Suppressor macrophage treated with lipopolysaccharide for 4 hours (primary cell): ENCODE results near the gene MCRIP2.
A peak's percentile ranks its signal among the peaks of the same experiment; 100 is the strongest.

Experiments used
- DNase-seq: peaks from one replicate; pipeline ENCODE4 v3.0.0-alpha.2; 2020

Gene MCRIP2

GRCh38 chr16:649631-650030 lies 8.0 kb downstream of the MCRIP2 start:
- peak; percentile 21 for DNase-seq

GRCh38 chr16:651844-652243 lies 10.2 kb downstream of the MCRIP2 start:
- DNase-seq = no peak

- no peak for DNase-seq
Measured at GRCh38 chr16:652454-653305, 11.1 kb downstream of the MCRIP2 start.

DNA sequence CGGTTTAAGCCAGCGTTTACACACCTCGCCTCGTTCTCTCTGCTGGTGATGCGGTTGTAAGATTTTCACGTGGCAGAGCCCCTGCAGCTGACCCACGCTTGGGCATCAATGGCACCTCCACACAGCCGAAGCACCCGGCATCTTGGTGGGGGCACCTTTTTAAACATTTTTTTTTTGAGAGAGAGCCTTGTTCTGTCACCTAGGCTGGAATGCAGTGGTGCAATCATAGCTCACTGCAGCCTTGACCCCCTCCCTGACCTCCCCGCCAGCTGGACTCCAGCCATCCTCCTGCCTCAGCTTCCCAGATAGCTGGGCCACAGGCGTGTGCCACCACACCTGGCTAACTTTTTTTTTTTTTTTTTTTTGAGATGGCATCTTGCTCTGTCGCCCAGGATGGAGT lies 12.4 kb downstream of the MCRIP2 start:
- DNase-seq = no peak

DNA sequence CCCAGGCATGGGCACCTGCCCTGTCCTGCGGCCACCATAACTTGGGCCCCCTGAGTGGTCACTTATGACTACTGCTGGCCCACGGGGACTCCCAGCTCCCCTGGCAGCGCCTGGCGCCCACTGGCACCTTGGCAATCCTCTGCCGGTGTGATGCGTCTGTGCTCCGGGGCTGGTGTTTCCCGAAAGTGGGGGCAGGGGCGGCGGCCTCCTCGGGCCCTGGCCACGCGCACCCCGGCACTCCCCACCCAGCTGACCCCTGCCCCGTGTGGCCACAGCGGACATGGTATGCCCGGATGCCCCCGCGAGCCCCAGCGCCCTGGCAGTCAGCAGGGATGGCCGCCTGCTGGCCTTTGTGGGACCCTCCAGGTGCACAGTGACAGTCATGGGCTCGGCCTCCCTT lies 15.9 kb downstream of the MCRIP2 start:
- no peak for DNase-seq

DNA sequence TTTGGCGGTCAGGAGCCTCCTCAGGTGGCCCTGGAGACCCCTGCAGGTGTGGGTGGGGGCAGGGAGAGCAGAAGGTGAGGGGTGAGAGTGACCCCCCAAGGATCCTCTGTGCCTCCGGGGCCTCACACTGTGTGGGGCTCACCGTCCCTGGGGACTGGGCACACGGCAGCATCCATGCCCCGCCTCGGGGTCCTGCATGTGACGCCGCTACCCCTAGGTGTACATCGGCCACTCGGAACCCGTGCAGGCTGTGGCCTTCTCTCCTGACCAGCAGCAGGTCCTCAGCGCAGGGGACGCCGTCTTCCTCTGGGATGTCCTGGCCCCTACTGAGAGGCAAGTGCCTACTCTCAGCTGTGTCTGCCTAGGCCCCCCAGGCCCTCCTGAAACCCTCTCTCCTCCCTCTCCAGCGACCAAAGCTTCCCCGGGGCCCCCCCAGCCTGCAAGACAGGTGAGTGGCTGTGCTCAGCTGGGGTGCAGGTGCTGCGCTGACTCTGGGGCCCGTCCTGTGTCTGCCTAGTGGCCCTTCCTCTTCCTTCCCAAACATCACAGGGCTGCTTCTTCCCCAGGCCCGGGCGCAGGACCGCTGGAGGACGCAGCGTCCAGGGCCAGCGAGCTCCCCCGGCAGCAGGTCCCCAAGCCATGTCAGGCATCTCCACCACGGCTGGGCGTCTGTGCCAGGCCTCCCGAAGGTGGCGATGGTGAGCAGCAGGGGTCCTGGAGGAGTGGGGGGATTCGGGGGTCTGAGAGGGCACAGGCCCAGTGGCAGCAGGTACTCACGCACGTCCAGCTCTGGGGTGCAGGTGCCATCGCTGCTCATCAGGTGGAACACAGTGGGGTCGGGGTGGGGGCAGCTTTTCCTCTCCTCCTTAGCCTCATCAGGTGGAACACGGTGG lies 17.3 kb downstream of the MCRIP2 start:
- no peak for DNase-seq

DNA sequence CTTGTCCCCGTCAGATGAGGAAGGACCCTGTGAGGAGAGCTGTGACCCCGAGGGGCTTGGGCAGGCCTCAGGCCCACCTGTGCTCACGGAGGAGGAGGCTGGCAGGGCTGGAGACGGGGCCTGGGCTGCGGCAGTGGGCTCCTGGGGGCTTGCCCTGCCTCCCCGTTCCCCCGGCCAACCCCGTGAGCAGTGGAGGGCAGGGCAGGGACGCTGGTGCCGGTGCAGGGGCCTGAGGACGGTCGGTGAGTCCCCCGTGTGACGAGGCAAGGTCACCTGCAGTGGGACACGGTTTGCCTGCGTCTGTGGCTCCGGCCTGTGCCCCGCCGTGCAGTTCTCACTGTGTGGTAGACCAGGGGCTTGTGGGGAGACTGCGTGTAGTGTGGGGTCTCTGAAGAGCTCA lies 18.0 kb downstream of the MCRIP2 start:
- no peak for DNase-seq

- no peak for DNase-seq
Measured at GRCh38 chr16:660132-660458, 18.5 kb downstream of the MCRIP2 start.

GRCh38 chr16:660459-661183 lies 19.0 kb downstream of the MCRIP2 start:
- DNase-seq = peak; percentile 95

- no peak for DNase-seq
Measured at GRCh38 chr16:661184-661821, 19.7 kb downstream of the MCRIP2 start.

DNA sequence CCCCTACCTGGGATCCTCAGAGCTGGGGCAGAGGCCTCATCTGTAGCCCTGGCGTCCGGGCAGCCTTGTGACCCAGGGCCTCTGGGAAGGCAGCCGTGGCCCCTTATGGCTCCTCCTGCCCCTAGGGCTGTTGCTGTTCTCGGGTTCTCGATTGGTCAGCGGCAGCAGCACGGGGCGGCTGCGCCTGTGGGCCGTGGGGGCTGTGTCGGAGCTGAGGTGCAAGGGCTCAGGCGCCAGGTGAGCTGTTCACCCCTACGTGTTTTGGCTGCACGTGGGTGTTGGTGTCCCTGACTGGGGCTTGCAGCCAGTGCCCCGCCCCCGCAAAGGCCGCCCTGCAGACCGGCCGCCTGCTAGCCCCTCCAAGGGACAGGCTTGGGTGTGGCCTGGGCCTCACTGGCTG lies 20.5 kb downstream of the MCRIP2 start:
- DNase-seq = no peak

- DNase-seq = no peak
Measured at GRCh38 chr16:662597-662996, 21.0 kb downstream of the MCRIP2 start.

DNA sequence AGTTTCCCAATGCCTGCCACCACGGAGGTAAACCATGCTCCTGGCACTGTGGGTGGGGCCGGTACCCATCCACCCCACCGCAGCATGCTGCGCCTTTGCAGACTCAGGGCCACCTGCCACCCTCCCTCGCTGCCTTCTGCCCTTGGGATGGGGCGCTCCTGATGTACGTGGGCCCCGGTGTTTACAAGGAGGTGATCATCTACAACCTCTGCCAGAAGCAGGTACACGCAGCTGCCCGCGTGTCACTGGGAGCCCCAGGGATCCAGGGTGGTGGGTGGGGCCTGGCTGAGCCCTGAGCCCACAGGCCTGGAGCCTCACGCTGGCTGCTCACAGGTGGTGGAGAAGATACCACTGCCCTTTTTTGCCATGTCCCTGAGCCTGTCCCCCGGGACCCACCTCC lies 24.9 kb downstream of the MCRIP2 start:
- DNase-seq = no peak

DNA sequence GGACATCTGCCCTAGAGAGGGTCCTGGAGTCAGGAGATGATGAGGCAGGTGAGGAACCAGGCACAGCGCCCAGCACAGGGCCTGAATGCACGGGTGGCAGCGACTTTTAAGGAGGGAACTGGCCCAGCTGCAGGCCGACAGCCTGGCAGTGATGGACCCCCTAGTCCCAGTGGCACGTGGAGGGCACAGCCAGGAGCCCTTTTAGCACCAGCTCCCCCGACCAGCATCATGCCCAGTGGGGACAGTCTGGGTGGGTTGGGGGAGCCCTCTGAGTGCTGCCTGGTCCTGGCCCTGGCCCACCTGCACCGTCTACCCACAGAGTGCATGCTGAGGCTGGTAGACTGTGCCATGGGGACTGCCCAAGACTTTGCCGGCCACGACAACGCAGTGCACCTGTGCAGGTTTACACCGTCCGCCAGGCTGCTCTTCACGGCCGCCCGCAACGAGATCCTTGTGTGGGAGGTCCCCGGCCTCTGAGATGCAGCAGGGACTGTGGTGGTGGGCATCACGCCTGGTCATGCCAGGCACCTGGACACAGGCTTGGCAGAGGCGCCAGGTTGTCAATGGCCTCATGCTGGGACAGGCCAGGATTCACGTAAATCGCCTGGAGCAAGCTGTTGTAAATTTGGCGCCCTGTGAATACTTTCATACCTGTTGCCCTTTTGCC lies 25.6 kb downstream of the MCRIP2 start:
- no peak for DNase-seq

GRCh38 chr16:667780-668518 lies 26.3 kb downstream of the MCRIP2 start, which contains the start of gene RHOT2:
Gene RHOT2 (plus strand): TSS chr16:668132. CDS start chr16:668200, 68 bp downstream.
- DNase-seq = peak; percentile 98

DNA sequence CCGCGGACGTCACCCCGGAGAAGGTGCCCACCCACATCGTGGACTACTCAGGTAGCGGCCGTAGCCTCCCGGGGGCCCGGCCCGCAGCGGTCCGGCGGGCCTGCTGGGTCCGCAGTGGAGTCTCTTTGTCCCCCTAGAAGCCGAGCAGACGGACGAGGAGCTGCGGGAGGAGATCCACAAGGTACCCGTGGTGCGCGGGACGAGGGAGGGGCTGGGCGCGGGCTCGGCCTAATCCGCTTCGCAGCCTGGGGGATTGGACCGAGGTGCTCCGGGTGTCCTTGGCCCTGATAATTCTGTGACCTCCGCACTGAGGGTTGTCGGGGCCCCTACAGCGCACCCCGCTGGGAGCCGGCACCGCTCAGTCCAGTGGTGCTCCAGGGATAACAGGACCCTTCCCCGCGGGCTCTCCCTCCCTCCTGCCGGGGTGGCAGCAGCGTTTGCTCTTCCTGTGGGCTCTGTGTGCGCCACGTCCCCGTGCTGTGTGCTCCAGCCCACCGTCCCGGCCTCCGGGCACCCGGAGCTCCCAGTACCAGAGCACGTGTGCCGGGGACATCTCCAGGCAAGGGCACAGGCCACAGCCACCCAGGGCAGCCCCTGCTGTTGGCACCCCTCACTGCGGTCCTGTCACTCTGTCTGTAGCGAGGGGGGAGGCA lies 27.0 kb downstream of the MCRIP2 start:
- DNase-seq = no peak

DNA sequence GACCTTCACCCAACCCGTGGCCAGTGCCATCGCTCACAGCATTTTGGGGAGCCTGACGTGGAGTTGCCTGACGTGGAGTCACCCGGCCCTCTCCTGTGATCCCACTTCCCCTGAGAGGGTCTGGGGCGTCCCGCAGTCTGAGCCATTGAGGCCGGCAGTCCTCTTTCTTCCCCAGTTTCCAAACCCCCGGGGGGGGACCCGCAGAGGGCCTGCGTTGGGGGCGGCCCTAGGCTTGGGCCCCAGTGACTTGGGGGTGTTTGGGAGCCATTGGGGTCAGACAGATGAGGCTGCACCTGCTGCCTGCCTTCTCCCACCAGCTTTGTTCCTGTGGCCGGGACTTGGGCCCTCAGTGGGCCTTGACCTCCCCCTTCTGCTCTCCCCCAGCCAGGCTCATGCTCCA lies 28.0 kb downstream of the MCRIP2 start:
- DNase-seq = no peak

- no peak for DNase-seq
Measured at GRCh38 chr16:670485-671352, 29.1 kb downstream of the MCRIP2 start.

GRCh38 chr16:671353-672131 lies 29.9 kb downstream of the MCRIP2 start:
- DNase-seq = no peak
